Fibroblast of lung (primary cell): Measurements from ENCODE around the gene IL34.

Source experiments
- EZH2 ChIP-seq: IDR thresholded peaks from 2 replicates; pipeline ENCODE4 v1.5.1; 2012; ENCODE audit warnings: low read length, control low read depth, mild to moderate bottlenecking; ENCODE audit errors: missing control alignments
- TF ChIP-seq, protein P1 (sequence below), 2 donors: IDR thresholded peaks in 1 of 2; conservative IDR thresholded peaks in 1 of 2; 1 replicate in 1 of 2; 2 replicates in 1 of 2; pipeline ENCODE4 v1.5.1; 2011 to 2012; ENCODE audit warnings: low read length in 2 of 2, control low read depth in 1 of 2, inconsistent platforms in 1 of 2, low read depth in 1 of 2, mild to moderate bottlenecking in 1 of 2

DNA sequence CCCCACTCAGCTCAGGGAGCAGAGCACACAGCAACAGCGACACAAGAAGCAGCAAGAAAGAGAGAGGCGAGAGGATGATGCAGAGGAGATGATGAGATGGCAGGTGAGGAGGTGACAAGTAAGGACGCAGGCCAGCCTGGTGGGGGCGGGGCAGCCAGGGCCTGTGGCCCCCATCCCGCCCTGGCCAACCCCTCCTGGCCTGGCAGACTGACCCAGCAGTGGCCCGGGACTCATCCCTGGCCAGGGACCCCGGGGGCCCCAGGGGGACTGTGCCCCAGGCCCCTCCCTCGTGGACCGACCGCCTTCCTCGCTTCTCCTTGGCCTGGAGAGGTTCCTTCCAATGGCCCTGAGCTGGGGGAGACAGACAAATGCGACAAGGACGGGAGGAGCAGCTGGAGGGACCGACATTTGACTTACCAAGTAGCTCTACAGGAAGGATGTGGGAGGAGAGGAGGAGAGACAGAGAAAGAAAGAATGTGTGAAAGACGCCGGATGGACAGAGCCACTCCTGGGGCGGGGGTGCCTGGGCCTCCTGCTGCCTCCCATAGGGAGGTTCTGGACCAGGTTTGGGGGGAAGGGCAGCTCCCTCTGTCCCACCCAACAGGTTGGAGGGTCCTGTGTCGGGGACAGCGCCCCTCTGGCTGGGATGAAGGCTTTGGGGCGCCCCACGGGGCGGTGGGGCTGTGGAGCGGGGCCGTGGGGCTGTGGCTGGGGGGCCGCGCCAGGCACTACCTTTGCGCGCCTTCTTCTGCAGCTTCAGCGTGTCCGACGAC lies 32.7 kb downstream of the IL34 start:
- TF ChIP-seq, protein P1, sequence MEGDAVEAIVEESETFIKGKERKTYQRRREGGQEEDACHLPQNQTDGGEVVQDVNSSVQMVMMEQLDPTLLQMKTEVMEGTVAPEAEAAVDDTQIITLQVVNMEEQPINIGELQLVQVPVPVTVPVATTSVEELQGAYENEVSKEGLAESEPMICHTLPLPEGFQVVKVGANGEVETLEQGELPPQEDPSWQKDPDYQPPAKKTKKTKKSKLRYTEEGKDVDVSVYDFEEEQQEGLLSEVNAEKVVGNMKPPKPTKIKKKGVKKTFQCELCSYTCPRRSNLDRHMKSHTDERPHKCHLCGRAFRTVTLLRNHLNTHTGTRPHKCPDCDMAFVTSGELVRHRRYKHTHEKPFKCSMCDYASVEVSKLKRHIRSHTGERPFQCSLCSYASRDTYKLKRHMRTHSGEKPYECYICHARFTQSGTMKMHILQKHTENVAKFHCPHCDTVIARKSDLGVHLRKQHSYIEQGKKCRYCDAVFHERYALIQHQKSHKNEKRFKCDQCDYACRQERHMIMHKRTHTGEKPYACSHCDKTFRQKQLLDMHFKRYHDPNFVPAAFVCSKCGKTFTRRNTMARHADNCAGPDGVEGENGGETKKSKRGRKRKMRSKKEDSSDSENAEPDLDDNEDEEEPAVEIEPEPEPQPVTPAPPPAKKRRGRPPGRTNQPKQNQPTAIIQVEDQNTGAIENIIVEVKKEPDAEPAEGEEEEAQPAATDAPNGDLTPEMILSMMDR (conservative IDR thresholded peaks at IDR 0.05 in 1 of 2, IDR thresholded peaks at IDR 0.05 in 1 of 2; ENCODE audit: low read depth in 1 of 2, low read length in 2 of 2): no peak
- TF ChIP-seq EZH2: no peak
